GM19468 (cell line): ENCODE measurements around the gene PACSIN3.

ENCODE experiments used
- ATAC-seq: cut with Tn5 transposase; IDR thresholded peaks from one replicate; pipeline ENCODE4 v1.9.1; 2021; ENCODE audit warnings: mild to moderate bottlenecking, moderate library complexity, moderate number of reproducible peaks; ENCODE audit not compliant: unreplicated experiment; ENCODE audit errors: extremely low read depth

Gene PACSIN3

DNA sequence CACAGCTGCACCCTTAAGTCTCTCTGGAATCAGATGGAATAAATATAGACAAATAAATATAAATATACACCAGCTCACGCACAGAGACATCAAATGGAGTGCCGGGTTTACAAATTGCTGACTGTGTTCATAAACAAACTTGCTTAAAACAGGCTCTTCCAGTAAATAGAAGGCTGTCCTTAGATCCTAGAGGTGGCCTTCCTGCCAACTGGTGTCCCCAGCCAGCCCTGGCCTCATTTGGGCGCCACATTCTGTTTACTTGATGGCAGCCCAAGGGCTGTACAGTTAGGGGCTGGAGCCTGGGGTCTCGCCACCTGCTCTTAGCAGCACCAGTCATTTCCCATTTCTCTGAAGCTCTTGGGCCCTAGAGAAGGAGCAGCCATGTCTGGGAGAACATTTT lies 30.4 kb downstream of the PACSIN3 start:
- no peak for ATAC-seq

DNA sequence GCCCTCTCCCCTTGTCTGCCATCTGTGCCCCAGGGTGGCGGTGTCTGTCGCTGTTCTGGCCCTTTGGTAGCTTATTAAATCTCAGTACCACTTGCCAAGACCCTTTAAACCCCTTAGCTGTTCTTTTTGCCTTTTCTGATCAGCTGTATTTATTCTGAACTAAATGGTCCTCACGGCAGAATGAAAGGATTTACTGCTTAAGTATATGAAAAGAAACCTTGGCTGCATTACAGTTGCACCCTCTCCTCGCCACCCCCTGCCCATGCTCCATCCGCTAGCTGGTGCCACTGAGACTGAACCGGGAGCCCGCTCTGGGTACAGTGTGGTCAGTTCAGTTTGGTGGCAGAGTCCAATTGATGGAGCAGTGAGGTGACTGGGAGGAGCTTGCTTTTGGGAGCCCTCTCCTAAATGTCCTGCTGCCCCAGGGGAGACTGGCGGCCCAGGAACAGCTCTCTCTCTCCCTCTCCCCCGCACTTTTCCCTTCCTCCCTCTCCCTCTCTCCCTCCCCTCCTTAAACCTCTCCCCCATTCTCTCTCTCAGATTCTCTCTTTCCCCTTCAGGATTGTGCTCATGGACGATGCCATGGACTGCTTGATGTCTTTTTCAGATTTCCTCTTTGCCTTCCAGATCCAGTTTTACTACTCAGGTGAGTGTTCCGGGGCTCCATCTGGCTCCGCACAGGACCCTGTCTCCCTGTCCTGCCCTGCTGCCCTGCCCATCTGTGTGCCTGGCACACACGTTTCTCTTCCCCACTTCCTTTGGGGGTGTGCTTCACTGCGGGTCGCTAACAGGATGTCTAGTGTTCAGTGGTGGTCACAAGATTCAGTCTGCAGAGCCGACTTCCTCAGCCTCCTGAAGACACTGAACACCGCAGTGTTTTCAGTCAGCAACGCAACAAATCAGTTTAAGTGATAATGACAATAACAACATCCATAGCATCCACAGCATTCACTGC lies 31.3 kb downstream of the PACSIN3 start:
- ATAC-seq, result no peak

GRCh38 chr11:47152953-47153950 lies 33.0 kb downstream of the PACSIN3 start:
- ATAC-seq, result no peak

- ATAC-seq, result no peak
Observed at GRCh38 chr11:47152126-47152952, 33.9 kb downstream of the PACSIN3 start.

DNA sequence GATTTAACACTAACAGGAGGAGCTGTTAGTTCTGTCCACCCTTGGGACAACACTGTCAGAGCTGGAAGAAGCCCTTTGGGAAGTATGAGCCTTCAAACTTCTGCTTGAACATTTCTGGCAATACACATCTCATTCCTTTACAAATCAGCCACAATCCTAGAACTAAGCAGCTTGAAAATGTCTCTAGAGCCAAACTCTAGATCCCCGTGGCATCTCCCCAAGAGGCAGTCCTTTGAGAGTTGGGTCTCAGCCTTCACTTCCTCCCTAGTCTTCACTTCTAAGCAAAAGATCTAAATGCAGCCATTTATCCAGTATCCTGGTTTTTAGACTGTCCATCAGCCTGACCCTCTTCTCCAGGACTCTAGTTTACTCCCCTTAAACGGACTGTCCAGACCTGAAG lies 36.5 kb downstream of the PACSIN3 start:
- ATAC-seq, result no peak

DNA sequence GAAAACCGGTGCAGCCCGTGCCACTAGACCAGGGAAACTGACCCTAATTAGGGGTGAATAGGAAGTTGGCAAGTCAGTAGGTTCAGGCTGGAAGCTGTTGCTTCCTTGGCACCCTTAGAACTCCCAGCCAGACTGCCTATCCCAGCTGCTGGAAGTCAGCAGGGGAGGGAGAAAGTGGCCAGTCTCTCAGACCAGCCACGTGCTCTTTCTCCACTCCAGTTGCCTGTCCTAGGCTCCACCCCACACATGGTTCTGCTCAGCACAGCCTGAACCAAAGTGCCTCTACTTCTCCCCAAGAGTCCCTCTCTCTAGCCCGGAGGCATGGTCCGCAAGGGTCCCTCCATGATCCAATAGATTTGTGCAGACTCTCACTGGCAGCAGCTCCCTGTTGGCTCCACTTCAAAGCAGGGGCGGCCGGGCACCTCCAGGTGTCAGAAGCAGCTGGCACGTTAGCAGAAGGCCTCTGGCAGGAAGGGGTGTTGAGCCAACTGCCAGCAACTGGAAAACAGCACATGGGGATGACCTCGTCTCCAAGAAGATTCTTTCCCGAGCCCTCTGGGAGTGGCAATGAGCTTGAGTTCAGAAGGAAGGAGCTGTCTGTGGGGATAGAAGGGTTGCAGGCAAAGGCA lies 37.2 kb downstream of the PACSIN3 start:
- ATAC-seq, result no peak

- no peak for ATAC-seq
Observed at GRCh38 chr11:47148270-47148669, 38.0 kb downstream of the PACSIN3 start.

DNA sequence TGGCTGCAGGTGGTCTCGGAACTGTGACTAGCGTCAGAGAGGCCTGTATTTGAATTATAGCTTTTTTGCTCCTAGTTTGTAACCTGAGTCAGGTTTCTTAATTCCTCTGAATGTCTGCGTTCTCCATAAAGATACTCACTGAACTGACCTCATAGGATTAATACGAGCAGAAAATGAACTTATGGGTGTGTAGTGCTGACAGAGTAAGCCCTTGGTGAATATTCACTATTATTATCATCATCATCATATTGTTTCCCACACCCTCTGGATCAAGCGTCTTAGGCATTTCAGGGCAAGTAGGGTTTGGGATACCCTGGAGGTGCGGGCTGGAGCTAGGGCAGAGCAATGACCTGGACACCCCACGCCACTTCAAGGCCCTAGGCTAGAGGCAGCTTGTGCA lies 38.6 kb downstream of the PACSIN3 start:
- no peak for ATAC-seq

DNA sequence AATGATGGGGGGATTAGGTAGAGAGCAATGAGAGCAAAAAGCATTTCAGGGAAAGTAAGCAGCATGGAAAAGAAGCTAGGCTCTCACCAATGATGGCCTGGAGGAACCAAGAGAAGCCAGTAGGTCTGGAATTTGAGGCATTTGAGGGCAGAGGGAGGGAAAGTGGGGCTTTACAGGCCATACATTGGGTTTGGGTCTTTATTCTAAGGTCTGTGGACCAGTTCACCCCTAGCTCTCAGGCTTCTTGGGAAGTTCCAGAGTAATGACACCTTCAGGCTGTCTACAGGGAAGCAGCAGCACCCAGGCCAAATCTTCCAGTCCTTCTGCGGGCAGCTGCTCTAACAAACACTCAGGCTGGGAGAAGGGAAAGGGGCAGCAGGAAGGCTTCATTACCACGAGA lies 39.0 kb downstream of the PACSIN3 start:
- ATAC-seq, result no peak

DNA sequence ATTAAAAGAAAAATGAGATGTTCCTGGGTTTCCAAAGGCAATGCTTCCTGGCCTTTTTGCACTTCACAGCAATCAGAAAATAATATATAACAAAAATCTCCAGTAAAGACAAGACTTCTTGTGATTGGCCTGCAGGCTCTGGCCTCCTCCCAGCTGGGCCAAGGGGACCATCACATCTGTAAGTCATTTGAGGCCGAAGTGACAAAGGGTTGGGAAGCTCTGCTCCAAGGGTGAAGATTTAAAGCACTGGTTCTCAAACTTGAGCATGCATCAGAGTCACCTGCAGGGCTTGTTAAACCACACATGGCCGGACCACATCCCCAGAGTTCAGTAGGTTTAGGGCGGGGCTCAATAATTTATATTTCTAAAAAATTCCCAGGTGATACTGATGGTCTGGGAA lies 41.7 kb downstream of the PACSIN3 start:
- no peak for ATAC-seq

GRCh38 chr11:47143322-47143721 lies 42.9 kb downstream of the PACSIN3 start:
- ATAC-seq, result no peak

- ATAC-seq, result no peak
Observed at GRCh38 chr11:47139878-47140277, 46.4 kb downstream of the PACSIN3 start.

- ATAC-seq, result no peak
Observed at GRCh38 chr11:47137476-47137875, 48.8 kb downstream of the PACSIN3 start.

DNA sequence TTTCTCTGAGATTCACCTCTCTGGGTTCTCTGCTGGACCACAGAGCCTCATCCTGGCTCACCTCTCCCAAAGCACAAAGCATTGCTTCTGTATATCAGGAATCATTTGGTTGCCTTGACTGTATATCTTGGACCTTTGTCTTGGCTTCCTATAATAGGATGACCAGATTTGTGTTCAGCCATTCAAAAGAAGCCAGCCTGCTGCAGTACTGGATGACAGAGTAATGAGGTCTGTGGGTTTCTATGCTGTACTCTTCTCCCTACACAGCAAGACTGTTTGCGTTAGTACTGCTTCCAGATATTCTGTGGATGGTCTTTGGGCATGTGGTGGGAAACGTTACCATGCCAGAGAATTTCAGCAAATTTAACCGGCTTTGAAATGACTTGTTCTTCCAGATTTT lies 49.3 kb downstream of the PACSIN3 start:
- ATAC-seq, result no peak

DNA sequence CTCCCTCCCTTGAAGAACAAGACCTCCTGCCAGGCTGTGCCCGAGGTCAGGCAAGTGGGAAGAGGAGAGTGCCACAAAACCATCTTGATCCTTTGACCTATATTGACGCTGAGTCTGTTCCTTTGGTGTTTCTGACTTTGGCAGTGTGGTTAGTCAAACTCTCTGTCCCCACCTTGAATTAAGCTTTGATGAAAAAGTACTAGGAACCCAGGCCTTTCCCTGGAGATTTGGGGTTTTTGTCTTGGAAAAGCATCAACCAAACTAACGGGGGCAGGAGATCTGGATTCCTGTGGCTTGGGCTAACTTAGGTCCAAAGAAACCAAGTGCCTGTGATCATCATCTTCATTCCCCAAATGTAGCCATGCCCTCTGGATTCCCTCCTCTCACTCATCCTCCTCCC lies 49.9 kb downstream of the PACSIN3 start:
- no peak for ATAC-seq

GRCh38 chr11:47132981-47133380 lies 53.3 kb downstream of the PACSIN3 start:
- no peak for ATAC-seq

DNA sequence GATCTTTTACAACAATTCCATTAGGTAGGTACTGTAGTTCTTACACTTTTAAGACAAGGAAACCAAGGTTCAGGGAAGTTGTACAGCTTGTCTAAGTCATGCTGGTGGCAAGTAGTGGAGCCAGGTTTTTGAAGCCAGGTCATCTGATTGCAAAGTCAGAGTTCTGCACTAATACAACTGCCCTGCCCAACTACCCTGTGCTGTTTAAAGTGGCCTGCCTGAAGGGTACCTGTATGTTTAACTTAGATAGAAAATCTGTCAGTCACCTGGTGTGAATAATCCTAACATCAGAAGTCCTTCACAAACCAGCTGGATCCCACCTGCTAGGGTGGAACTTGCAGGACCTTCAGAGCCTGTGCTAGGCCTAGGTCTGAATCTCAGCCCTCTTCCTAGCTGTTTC lies 53.7 kb downstream of the PACSIN3 start:
- no peak for ATAC-seq

DNA sequence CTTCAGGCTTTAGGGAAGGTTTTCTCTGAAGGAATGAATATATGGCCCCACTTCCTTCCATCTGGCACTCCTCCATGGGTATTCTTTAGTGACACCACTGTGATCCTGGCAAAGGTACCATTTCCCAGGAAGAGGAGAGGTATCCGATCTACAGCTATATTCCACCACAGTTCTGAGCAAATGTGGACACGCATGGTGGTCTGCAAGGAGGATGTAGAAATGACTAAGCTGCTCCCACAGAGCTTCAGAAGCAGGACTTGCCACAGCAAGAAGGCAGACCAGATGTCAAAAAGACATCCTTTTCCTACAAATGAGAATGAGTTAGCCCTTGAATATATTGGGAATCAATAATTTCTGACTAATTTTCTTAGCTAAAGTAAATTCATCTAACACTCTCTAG lies 55.1 kb downstream of the PACSIN3 start:
- no peak for ATAC-seq

- no peak for ATAC-seq
Observed at GRCh38 chr11:47130543-47130942, 55.7 kb downstream of the PACSIN3 start.
